Astrocyte of the spinal cord (primary cell): ENCODE measurements around the gene GORASP2.

ENCODE experiments used
- DNase-seq: peaks from one replicate; pipeline ENCODE4 v3.0.0; 2011; ENCODE audit warnings: low read depth, low spot score
- H3K4me3 ChIP-seq: 2 replicates; pipeline ENCODE4 v1.5.1; 2011; ENCODE audit warnings: low read depth, mild to moderate bottlenecking, low read length, moderate library complexity
- in situ Hi-C: cut with HindIII; loops from 2 replicates; pipeline ENCODE4 v1.10.0; 2017; ENCODE audit warnings: low sequenced_read_pairs
- TF ChIP-seq, protein P1 (sequence below): IDR thresholded peaks from 2 replicates; pipeline ENCODE4 v1.5.1; 2012; ENCODE audit warnings: low read depth, mild to moderate bottlenecking, low read length, inconsistent platforms

GORASP2 gene

DNA sequence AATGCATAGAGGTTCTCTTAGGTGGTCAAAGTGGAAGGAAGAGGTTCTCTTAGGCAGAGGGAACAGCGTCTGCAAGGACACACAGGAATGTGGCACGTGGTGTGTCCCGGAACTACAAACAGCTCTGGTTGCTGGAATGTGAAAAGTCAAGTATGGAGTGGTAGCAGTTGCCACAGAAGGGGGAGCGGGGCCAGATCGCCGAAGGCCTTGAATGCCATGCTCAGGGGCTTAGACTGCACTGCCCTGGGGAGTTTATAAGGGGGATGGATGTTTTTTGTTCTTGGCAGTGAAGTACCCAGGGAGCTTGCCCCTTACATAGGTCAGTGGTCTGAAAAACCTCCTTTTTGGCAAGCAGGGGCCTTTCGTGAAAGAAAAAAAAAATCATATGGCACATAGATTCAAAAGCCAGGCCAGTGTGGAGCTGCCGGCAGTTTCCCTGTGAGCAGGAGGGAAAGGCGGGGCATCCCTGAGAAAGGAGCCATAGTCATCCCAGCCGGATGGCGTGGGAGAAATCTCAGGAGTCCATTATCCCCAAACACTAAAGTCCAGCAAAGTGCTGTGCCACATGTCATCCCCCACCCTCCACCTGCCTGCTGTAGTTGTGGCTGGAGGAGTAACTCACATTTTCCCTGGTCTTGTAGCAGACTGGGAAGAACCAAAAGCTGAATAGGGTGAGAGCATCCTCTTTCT is 45.4 kb downstream of the GORASP2 start:
- in situ Hi-C loops: no loop called here
- TF ChIP-seq, protein P1, sequence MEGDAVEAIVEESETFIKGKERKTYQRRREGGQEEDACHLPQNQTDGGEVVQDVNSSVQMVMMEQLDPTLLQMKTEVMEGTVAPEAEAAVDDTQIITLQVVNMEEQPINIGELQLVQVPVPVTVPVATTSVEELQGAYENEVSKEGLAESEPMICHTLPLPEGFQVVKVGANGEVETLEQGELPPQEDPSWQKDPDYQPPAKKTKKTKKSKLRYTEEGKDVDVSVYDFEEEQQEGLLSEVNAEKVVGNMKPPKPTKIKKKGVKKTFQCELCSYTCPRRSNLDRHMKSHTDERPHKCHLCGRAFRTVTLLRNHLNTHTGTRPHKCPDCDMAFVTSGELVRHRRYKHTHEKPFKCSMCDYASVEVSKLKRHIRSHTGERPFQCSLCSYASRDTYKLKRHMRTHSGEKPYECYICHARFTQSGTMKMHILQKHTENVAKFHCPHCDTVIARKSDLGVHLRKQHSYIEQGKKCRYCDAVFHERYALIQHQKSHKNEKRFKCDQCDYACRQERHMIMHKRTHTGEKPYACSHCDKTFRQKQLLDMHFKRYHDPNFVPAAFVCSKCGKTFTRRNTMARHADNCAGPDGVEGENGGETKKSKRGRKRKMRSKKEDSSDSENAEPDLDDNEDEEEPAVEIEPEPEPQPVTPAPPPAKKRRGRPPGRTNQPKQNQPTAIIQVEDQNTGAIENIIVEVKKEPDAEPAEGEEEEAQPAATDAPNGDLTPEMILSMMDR: no peak

DNA sequence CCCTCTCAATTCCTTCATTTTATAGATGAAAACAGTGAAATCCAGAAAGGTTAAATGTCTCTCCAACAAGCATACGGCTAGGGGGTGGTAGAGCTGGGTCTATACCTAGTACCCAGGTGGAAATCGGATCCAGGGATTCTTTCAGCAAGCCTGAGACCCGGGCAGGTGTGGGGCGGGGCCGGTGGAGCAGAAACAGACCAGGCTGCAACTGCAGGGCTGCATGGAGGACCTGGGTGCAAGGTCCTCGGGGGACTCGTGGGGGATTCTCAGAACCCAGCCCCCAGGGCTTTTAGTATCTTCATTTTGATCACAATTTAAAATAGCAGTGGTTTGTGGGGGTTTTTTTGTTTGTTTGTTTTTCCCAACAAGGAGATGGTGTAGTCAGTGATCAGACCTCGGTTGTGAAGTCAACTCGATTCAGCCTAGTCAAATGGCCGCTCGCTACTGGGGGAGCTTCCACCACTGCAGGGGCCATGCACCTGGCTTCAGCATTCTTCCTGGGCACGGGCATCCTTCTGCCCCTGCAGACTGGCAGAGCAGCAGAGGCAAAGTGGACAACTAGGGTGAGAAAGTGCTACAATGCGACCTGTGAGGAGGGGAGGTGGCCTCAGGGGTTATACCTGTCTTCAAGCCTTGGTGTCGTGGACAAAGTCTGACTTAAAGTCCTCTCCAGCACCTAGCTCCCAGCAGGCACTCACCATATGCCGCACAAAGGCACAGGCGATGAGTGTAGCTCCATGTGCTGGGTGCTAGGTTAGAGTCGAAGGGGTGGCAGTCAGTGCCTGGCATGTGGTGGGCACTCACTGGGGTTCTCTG is 46.3 kb downstream of the GORASP2 start:
- H3K4me3 ChIP-seq: no peak overlapping the region
- DNase-seq: no peak
- TF ChIP-seq, protein P1: no peak
- in situ Hi-C loops: no loop called here

More for the DNA sequence above, 45.4 kb downstream of the GORASP2 start:
- no peak overlapping the region for H3K4me3 ChIP-seq
- DNase-seq: no peak

DNA sequence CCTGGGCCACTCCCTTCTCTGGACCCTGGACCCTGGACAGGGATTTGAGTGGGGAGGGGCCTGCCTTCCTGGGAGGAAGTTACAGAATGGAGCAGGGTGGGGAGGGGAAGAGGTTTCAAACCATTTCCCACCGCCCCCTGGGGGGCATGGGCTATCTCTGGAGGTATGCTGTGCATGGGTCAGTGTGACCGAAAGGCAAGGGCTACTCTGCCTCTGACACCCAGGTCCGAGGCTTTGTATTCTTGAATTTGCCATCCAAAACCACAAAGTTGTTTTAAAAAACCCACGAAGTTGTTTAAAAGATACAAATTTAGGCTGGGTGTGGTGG is 46.9 kb downstream of the GORASP2 start:
- TF ChIP-seq, protein P1: no peak
- no peak overlapping the region for H3K4me3 ChIP-seq
- in situ Hi-C loops: no loop called here
- no peak for DNase-seq

- H3K4me3 ChIP-seq: no peak overlapping the region
- in situ Hi-C loops: no loop called here
- TF ChIP-seq, protein P1: no peak
- DNase-seq: no peak
Measured at GRCh38 chr2:170984079-170984478, 55.0 kb downstream of the GORASP2 start.

DNA sequence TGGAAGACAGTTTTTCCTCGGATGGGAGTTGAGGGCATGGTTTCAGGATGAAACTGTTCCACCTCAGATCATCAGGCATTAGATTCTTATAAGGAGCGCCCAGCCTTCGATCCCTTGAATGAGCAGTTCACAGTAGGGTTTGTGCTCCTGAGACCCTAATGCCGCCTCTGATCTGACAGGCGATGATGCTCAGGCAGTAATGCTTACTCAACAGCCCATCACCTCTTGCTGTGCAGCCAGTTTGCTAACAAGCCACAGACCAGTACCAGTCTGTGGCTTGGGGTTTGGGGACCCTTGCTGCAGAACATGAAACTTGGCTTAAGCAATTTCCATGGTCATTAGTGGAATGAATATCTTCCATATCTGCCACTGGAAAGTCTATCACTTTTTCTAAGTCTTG is 56.4 kb downstream of the GORASP2 start:
- TF ChIP-seq, protein P1: no peak
- in situ Hi-C loops: no loop called here
- H3K4me3 ChIP-seq: no peak overlapping the region
- DNase-seq: no peak

DNA sequence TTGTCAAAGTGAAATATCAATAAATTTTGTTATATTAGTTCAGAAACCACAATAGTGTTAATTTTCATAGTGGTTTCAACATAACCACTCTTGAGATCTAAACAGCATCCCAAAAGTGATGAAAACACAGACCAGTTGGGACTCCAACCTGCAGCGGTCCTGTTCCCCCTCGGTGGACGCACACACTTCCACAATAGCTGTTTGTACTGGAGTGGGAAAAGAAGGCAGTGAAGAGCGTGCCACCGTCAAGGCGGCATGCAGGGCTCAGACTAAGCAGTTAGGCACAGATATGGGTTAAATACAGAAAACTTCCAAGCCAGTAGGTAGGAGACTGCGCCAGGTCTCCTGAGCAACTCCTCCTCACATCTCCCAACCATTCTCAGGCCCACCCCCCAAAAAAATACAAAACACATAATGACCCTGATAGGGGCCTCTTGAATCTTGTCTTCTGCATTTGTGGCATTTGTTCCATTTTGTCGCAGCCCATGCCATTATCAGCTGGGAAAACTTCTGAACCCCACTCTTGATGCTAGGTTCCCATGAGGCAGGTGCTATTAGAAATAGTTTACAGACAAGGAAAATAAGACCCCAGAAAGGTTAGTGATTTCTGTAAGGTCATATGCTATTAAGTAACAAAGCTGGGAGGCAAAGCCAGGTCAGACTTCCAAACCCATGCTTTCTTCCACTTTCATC is 57.7 kb downstream of the GORASP2 start:
- in situ Hi-C loops: no loop called here
- no peak for DNase-seq
- no peak overlapping the region for H3K4me3 ChIP-seq
- TF ChIP-seq, protein P1: no peak
